HG03025 (cell line): ENCODE results near the gene FAM72C.
A peak's percentile ranks its signal among the peaks of the same experiment; 100 is the strongest.
"Not testable (repeated sequence)": the region's sequence is repeated elsewhere in the genome, so short reads cannot be mapped to it uniquely, and the experiment has no call there.

Source experiments
- ATAC-seq: cut with Tn5 transposase; IDR thresholded peaks from one replicate; pipeline ENCODE4 v1.9.1; 2021; ENCODE audit warnings: mild to moderate bottlenecking, moderate library complexity; ENCODE audit not compliant: unreplicated experiment, low FRiP score

Gene FAM72C

DNA sequence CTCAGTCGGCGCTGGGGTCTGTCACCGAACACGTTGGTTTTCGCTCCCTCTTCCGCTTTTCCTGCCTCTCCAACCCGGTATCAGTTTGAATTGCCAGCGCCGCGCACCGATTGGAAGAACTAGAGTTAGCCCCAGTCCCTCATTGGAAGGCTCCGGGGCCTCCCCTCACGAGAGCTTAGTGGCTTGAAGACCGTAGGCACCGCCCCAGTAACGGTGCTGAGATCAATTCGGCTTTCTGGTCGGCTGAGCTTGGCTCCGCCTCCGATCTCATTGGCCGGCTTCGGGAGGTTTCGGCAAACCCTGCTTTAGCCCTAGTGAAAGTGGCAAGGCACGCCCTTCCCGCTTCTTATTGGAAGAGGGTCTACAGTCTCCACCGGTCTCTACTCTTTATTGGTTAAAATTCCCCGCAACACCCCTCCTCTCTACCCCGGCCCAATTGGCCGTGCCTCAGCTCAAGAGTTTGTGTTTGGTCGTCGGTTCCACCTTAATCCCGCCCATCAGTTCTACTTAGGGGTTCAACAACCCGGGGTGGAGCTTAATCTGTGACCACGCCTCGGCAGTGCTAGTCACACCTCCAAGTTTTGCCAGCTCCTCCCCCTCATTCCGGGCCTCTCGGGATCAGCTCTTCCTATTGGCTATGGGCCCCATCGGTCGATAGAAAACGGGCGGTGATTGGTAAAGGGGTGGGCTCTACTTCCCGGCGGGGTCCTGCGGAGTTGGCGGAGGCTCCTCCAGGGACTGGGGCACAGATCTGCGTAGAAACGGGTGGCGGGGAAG, at the start of gene FAM72C:
FAM72C (minus strand) TSS at position 63 of the 777 bp plus-strand sequence. CDS start 845 bp downstream, outside the sequence.
- peak; percentile 84 for ATAC-seq

DNA sequence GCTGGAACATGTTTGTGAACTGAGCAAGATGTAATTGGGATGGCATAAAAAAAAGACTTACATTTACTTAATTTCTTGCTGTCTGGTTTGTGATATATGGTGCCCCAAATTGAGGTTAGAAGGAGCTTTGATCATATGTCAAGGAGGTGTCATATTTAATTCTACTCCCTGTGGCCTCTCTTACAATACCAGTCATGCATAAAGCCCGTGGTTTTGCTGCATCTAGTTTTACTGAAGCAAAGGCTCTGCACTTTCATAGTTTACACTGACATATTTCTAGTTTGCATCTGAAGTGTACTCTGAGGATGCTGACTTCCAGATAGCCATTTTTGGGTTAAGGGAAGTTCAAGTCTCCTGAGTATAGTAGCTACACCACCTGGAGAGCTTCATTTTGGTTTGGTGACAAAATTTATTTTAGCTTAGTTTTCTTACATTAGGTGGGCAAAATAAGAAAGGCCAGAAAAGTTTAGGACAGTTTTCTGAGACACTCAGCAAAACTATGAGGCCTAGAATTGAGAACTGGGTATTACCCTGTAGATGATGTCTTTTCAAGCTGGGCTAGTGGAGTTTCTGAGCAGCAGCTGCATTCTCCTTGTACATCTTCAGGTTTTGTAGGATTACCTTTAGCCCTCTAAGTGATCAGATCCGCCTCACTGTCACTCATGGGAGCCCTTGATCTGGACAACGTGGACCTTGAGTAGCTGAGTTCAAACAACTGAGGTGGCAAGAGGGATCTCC, 48.4 kb upstream of the FAM72C start:
- ATAC-seq = peak; percentile 61

DNA sequence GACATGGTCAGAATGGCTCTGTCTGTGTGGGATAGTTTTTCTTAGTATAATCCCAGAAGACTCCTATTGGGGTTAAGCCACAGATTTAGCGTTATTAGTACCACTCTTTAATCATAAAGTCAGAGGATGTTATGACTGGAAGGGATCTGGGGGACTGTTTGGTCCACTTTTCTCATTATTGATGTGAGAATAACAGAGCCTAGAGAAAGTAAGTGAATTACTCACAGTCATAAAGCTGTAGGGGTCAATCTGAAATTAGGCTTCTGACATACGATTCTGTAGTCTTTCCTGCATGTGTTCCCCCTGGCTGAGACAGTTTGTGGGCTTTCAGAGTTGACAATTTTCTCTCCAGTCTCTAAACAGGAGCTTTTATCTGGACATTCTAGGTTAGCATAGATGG, 47.3 kb upstream of the FAM72C start:
- not testable (repeated sequence) for ATAC-seq

DNA sequence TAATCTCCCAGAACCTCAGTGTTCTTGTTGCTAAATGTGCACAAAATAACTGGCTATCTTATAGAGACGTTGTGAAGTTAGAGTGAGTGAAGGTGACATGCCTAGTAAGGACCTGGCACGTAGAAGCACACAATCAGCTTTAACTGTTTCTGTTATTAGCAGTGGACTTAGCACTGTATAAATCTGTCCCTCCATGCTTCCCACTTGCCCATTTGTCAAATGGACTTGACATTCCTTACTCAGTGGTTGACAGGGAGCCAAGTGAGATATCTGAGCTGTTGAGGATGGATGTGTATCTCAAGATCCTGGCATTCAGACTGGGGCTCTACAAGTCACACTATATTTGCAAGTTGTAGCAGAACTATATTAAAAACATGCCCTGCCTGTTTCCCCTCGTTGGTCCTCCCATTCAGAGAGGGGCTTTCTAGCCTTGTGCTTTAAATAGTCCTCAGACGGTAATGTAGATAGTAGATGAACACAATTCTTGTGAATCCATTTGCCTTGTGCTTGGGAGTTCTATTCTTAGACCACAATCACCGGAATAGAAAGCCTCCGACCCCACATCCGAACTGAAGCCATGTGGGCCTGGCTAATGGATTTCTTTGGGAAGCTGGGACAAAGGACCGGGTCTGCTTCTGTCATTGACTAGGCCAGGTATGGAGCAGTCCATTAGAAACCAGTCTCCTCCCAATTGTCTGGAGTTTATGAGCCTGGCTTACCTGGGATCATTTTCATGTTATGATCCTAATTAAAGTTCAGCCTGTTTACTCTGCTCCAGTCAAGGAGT, 43.6 kb upstream of the FAM72C start:
- ATAC-seq = not testable (repeated sequence)

DNA sequence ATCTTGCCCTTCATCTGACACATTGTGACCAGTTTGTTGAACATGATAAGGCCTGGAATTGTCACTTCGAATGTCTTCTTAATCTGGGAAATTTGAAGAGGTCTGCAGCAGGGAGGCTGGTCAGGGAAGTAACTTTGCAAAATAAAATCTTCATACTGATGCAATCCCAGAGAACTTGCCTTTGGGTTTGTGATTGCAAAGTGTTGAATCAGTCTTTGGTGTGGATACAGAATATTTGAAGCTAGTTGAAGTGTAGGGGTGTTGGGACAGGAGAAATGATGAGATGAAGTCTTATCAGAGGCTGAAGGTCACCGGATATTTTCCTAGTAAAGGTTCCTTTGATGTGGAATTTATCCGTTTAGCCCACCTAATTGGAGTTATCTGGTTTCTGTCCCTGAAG, 42.7 kb upstream of the FAM72C start:
- not testable (repeated sequence) for ATAC-seq

DNA sequence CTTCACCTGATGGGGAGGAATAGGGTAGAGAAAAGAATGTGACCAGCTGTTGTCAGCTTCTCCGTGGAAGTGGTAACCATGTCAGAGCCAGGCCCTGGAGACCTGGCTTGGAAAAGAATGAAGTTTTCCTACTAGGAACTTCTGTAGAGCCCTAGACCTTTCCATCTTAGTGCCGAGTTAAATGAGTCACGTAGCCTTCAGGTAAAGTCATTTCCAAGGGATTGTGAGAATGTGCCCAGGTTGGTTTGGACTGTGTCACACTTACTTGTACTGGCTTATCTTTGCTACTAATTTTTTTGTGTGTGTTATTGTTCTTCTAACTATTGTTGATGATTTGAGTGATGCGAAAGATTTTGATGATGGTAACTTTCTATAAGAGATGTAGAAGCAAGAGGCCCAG, 42.3 kb upstream of the FAM72C start:
- ATAC-seq = not testable (repeated sequence)

DNA sequence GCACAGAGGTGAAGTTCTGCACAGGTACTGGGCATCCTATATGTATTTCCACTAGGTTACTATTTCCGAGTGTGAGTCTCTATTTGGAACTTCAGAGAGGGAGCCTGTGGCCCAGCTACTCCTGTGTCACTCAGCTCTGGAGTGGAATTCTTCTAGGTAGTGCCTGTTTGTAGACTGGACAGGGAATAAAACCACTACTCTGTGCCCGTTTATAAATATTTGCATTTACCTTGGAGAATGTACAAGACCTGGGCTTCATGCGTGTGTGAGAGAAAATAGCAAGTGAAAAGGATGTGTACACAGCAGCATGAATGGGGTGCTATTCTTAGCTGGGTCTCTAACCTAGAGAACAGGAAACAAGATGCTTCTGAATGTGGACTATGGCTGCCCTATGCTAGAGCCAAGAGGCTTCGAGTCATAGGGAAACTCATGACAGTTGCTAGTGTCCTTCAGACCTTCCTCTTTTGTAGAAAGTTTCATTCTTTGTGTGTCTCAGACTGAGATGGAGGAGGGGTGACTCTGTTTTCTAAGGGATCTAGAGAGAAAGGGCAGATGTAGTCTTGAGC, 40.5 kb upstream of the FAM72C start:
- ATAC-seq = peak; percentile 96

DNA sequence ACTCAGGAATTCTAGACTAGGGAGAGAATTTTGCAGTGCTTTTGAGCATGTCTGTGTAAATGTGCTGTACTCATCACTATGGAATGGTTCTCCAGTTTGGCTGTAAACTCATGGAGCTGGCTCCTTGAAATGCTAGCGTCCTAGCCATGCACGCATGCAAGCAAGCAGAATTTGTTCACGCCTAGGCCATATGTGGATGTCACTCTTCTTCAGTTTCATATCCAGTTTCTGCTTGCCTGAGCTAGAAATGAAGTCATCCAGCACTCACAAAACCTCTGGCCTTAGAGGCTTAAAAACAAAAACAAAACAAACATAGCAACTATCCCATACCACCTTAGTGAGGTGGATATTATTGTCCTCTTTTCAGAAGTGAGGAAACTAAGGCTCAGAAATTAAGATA, 37.6 kb upstream of the FAM72C start:
- not testable (repeated sequence) for ATAC-seq

DNA sequence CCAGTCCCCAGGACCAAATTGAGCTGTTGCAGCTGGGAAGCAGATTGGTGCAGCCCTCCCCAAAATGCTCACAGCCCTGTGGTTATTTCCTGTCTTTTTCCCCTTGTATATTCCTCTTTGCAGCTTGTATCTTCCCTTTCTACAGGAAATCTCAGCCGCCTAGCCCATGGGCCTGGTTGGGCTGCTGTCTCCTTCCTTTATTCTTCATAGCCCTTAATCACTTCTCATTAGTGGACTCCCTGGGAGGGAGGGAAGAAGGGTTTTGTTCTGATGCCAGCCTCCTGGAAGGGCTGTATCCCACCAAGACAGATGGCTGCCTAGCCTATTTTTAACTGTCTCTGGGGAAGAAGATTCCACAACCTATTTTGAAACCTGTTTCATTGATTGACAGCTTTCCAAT, 32.5 kb upstream of the FAM72C start:
- not testable (repeated sequence) for ATAC-seq

DNA sequence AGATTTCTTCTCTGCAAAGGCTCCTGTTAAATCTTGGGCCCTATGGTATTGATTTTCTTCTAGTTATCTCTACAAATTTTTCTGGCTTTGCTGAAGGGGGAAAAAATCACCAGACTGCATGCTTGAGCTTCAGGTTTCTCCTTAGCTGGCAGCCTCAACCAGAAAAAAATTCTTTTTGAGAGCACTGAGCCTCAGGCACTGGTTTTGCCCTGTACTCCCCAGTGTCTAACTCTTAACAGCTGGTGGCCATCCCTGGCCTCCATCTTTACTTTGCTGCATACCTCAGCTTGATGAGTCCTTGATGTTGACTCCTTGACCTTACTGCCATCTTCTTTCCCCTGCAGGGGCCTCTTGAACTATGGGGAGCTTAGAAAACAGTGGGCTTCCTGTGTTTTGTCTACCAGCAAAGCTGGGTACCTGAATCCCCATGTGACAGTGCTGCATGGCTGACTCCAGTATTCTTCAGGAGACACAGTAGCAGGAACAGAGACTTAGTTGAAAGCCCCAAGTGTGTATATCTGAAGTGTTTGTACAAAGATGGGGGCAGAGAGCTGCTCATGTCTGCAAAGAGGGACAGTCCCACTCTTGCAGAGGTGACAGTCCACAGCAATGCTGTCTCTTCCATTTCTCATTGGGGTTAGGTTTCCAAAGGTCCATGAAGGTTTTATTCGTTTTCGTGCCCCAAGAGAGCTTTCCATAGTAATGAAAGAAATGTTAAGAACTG, 31.7 kb upstream of the FAM72C start:
- ATAC-seq = not testable (repeated sequence)

DNA sequence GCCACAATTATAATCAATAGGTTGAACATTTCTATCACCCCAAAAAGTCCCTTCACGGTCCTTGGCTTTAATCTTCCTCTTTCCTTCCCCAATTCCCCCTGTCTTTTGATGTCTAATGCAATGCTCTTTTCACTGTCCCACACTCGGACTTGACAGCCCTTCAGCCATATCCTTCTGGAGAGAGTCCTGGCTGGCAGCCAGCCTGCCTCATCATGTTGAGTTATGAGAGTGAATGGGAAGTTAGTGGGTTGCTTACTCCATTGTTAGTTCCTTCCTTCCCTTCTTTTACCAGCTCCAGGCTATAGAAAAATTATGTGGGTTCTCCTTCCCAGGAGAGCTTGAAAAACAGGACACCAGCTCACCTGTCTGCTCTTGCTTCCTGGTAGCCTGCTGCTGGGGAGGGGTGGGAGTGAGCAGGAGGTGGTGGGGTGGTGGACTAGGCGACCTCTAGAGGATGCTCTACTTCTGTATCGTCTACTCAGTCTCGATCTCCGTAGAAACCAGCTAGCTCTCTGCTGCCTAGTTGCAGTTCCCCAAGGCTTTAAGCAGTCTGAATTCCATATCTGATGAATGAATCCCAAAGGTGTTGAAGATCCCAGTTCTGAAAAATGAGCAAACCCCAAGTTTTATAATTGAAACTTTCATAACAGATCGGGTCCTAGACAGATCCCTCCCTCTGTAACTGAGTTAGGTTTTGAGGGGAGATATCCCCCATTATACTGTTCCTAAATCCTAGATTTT, 30.5 kb upstream of the FAM72C start:
- not testable (repeated sequence) for ATAC-seq

DNA sequence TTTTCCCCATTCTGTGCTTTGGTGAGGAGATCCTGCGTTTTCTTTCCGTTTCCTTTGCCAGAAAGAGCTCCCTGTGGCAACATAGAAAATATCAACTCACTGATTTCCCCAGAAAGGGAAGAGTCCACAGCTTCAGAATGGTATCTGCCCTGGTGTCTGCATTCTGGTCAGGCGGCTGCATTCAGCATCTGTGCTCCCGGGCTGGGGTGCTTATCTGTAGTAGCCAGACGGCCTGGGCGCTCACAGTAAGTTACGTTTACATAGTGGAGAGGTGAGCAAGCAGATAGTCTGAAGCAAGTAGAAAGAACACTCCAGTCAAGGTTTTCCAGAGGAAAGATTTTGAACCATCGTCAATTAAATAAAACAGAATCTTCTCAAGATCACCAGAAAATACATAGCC, 29.3 kb upstream of the FAM72C start:
- not testable (repeated sequence) for ATAC-seq

DNA sequence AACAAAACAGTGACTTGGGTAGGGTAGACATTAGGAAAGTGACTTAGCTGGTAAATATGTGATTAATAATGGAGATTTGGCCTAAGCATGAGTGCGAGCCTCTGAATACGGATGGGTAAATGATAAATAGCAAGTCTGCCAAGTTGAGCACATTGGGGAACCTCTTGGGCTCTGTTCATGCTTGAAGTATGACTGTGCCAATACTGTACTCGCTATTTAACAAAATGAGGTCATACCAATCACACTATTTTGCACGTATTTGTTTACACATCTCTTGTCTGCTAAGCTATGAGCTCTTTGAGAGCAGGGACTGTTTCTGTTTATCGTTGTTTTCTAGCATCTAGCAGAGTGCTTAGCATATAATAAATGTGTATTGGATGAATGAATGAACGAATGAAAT, 24.2 kb upstream of the FAM72C start:
- not testable (repeated sequence) for ATAC-seq

DNA sequence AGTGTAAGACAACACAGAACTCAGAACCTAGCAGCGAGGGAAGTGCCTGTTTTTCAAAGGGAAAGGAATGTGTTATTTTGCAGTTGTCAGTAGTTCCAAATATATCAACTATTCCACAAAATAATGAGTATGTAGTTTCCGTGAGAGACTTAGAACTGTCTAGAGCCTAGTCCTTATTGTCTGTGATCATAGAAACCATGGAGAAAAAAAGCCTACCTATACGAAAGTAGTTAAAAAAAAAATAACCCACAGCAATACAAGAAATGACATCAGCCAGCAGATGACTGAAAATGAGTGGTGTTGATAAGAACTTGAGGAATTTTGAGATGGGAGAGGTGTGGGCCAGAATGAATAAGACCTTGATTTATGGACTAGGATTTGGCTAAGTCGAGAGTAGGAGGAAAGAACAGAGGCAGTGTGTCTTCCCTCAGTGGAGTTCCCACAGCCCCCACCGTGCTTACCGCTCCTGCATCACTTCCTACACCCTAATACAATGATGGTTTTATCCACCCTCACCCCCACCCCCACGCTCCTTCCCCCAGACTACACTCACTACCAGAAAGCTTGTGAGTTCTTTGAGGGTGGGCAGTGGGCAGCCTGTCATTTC, 21.6 kb upstream of the FAM72C start:
- ATAC-seq = not testable (repeated sequence)

DNA sequence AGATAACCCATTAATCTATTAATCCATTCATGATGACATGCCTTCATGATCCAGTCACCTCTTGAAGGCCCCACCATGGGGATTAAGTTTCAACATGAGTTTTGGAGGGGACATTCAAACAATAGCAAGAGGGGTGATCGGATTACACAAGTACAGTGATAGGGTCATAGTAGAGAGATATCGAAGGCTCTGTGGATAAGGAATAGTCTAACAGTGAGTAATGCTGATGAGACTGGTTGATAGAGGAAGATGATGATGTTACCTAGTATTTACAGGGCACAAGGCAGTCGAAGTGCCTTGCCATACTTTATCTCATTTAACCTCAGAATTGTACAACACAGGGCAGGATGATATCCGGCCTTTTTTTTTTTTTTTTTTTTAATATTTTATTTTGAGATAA, 18.9 kb upstream of the FAM72C start:
- not testable (repeated sequence) for ATAC-seq

DNA sequence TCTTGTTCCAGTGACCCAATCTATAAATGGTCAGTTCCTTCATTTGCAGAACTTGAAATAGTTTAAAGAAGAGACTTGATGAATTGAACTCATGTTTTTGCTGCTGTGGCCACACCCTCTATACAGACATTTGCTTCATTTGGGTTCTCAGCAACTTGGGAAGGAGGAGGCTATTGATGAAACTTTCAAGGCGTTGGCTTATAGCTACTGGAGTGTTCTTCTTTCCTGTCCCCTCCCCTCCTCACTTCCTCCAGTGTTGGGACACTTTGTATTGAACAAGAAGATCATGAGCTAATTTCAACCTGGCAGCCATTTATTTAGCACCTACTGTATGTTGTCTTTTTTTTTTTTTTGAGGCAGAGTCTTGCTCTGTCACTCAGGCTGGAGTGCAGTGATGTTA, 17.9 kb upstream of the FAM72C start:
- ATAC-seq = not testable (repeated sequence)

DNA sequence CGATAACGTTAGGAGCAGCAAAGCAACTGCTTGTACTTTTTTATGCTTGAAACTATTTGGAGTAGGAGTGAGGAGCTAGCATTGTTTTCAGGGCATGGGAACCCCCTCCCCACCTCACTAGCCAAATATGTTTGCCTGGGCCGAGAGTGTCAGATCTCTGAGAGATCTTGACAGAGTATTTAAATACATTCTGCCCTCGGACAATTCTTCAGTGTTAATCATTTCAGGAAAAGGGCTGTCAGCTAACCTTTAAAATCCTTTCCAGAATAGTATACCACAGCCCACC, 17.6 kb upstream of the FAM72C start:
- not testable (repeated sequence) for ATAC-seq

DNA sequence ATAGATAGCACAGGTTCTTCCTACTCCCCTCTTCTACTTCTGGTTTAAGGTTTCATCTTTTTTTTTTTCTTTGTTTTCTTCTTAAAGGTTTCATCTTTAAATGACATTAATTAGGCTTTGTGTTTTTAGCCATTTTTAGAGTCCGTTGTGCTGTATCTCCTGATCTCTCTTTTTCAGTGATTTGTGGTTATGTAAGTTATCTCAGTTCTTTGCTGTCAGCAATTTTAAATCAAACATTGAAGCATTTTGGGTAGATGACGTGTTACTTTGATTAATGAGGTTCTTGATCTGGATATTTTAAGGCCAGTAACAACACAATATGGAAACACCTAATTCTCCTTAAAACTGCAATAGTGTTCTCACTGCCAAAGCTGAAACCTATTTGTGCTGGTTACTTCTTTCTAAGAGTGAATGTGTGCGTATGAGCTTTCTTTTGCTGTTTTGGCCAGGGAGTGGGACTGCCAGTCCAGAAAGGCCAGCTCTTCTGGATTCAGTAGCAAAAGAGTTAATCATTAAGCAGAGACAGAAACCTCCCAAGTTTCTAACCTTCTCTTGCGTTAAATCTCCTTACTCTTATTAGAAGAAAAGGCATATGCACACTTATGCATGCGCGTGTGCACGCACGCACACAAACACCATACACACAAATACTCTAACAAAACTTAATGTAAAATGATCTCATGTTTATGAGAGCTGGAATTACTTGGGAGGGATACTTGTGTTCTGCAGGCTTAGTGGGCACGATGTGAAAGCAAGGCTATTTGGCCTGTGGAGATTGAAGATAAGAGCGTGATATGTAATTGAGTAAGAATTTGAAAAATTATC, 17.0 kb upstream of the FAM72C start:
- ATAC-seq = not testable (repeated sequence)
